ENCODE measurements around the gene CMC2.
A peak's percentile ranks its signal among the peaks of the same experiment; 100 is the strongest.

Gene CMC2

GRCh38 chr16:80971819-80972218 lies 34.9 kb downstream of the CMC2 start:
- DNase-seq, result no peak

- no peak for DNase-seq
Observed at GRCh38 chr16:80969114-80969484, 37.6 kb downstream of the CMC2 start.

DNA sequence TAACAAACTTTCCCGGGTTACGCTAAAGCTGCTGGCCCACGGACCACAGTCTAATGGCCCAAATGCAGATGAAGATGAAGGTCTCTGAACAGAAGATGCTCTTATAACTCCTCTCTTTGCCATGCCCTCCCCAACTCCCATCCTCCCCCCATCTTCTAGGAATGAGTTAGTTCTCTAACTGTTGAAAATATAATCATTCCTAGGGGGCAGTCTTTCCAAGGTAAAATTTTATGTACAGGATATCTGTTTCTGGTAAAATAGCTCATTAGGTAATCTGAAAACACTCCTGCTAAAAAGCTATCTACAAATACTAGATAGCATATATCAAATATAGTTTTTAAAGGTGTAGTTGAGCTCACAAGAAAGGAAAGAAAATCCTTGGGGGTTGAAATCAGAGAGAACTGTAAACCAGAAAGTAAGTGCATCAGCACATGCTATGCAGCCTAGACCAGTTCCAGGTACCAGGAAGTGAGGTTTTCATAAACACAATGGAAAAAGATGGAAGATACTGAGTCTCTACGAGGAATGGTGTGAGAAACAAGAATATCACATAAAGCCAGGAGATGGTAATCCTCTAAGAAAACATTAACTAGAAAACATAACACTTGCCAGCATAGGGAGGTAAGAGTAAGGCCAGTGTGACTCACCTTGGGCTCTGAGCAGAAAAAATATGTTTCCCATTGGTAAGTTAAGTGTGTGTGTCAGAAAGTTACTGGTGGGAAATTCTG lies 38.1 kb downstream of the CMC2 start:
- DNase-seq, result no peak

- DNase-seq, result no peak
Observed at GRCh38 chr16:80966617-80967016, 40.1 kb downstream of the CMC2 start.

- no peak for DNase-seq
Observed at GRCh38 chr16:80964351-80964750, 42.3 kb downstream of the CMC2 start.

GRCh38 chr16:80962879-80963278 lies 43.8 kb downstream of the CMC2 start:
- no peak for DNase-seq

GRCh38 chr16:80958284-80958683 lies 48.4 kb downstream of the CMC2 start:
- no peak for DNase-seq

DNA sequence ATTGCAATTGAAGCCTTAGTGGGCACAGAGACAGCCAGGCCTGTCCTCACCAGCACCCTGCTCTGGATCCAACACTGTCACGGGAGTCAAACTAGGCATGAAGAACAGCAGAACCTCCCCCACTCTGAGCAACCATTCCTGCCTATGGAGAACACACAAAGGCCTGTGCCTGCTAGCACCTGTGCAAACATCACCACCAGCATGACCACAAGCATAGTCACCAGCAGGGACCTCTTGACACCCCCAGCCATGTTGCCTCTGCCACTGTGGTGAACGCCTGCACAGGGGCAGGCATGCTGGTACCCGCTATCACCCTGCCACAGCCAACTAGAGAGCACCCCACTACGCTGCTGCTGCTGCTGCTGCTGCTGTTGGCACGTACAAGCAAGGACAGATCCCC lies 51.7 kb downstream of the CMC2 start:
- DNase-seq, result no peak

DNA sequence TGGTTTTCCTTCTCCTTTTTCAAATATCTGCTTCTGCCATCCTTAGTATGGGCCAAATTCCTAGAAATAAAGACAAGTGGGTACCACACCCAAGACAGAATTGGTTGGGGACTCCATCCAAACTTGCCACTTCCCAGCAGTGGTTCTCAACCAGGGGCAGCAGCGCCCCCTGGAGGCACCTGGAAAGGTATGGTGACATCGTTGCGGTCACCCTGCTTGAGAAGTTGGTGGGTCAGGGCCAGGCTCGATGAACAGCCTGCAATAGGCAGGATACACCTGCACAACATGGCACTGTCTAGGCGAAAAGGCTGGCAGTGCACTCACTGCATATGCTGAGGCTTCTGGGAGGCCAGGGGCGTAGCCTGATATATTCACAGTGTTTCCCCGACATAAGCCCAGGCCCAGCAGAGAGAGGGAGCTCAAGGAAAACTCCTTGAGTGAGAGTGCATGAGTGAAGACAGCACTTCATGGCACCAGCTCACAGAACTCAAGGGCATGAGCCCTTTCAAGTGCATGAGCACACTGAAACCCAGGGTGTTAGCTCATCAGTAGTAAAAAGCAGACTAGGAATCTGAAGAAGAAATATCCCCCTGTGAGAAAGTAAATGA lies 57.7 kb downstream of the CMC2 start:
- peak; percentile 12 for DNase-seq

- no peak for DNase-seq
Observed at GRCh38 chr16:80947708-80948625, 58.7 kb downstream of the CMC2 start.

DNA sequence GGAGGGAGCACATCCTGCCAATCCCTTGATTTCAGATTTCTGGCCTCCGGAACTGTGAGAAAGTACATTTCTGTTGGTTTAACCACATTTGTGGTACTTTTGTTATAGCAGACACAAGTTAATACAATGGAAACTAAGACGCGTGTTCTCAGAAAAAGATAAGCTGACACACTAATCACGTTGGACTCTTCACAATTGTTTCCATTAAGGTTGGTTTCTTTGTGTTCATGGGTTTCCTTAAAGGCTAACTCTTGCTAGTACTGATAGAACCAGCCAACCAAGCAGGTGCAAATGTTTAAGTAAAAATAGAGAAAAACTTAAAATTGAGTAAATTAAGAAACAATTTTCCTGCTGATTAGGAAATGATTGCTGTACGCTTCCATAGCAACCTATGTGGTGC lies 59.4 kb downstream of the CMC2 start:
- no peak for DNase-seq

GRCh38 chr16:80946481-80946880 lies 60.2 kb downstream of the CMC2 start:
- DNase-seq, result no peak

GRCh38 chr16:80940069-80940856 lies 66.4 kb downstream of the CMC2 start:
- no peak for DNase-seq

- DNase-seq, result no peak
Observed at GRCh38 chr16:80938879-80939260, 67.8 kb downstream of the CMC2 start.

GRCh38 chr16:80938004-80938878 lies 68.4 kb downstream of the CMC2 start:
- no peak for DNase-seq

- no peak for DNase-seq
Observed at GRCh38 chr16:80936410-80936809, 70.3 kb downstream of the CMC2 start.

DNA sequence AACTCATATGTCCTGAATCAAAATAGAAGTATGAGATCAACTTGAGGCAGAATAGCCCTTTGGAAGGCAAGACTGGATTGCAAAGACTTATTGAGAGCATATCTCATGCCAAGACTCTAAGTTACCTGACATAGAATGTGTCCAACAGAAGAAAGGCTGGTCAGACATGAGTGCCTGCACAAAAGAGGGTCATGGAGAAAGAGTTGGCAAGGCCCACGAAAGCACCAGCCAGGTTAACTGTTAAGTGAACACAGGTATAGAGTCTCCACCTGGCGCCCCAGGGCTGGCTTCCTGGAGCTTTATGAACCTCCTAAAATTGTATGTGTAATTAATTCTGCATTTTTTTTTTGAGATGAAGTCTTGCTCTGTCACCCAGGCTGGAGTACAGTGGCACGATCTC lies 71.0 kb downstream of the CMC2 start:
- DNase-seq, result no peak

GRCh38 chr16:80932708-80933095 lies 74.0 kb downstream of the CMC2 start:
- peak; percentile 46 for DNase-seq

DNA sequence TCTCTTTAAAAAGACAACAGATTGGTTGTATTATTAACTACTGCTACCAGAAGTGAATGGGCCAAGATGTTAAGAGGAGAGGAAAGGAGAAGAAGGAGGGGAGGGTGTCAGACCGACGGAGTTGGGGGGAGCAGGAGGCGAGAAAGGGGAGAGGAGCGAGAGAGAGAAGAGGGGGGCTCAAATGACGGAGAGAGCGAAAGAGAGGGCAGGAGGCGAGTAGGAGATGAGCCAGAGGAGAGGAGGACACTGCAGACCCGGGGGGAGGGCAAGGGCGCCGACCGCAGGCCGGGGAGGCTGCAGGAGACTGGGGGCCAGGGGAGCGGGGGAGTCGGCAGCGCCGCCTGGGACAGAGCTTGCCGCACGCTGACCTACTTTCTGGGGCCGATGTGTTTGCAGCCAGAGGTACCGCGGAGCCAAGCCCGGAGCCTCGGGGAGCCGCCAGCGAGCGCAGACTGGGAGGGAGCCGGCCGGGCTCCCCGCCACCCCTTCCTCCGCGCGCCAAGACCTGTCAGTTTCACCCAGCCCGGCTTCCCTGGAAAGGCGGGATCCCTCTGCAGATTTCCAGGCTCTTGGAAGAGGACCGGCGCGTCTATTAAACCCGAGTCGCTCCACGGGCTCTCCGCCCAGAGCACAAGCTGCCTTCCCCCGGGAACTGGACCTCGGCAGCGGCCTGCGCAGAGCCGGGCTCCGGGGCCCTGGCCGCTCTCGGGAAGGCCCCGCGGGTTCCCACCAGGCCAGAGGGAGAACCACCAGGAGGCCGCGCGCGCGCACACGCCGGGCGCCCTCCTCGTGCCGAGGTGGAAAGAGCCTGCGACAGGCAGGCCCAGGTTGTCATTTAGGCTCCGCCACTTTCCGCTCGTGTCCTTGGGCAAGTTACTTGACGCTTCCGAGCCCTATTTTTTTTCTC lies 74.6 kb downstream of the CMC2 start:
- peak; percentile 3 for DNase-seq

DNA sequence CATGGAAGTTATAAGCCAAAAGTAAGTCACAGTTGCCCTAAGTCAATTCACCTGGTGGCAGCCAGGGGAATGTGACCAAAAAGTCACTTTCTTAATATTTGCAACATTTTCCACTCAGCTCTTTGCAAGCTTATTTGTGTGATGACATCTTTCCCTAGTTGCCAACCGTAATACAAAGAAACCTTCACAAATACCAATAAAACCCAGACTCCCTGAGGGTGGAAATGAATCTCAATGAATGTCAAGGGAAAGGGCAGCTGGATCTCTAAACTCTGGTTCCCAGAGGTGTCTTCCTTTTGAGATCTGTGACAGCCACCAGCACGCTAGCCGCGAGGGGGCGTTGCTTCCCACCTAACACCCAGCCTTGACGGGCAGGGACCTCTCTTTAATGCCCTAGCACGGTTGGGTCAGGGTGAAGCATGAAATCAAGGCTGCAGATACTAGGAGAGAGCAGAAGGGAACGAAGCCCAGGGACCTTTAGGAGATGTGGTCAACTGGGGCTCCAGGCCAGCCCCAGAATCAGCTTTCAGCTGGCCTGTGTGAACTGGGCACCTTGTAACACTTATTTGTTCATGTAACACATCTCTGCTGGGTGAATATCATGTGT lies 82.2 kb downstream of the CMC2 start:
- DNase-seq, result peak; percentile 29

All from suppressor macrophage treated with lipopolysaccharide for 4 hours (primary cell).